Hepatocyte (in vitro differentiated cells): ENCODE data around the gene CLCN4. TPM values are rescaled to one million over a fixed set of nuclear protein-coding genes. Genes with fewer than 3 reads are reported as not detected.

Source experiments
- DNase-seq: peaks from one replicate; pipeline ENCODE4 v3.0.0-alpha.2; 2016; ENCODE audit warnings: low spot score
- H2AFZ ChIP-seq: fragments of 200-600 bp; sonication (generic); 2 replicates; pipeline ENCODE4 v1.6.0; 2016; ENCODE audit warnings: antibody characterized with exemption, mild to moderate bottlenecking
- H3K27ac ChIP-seq: fragments of 200-600 bp; sonication (generic); 2 replicates; pipeline ENCODE4 v1.5.1; 2016; ENCODE audit warnings: mild to moderate bottlenecking
- H3K27me3 ChIP-seq: fragments of 200-600 bp; sonication (generic); 2 replicates; pipeline ENCODE4 v1.6.1; 2016
- H3K36me3 ChIP-seq: fragments of 200-600 bp; sonication (generic); replicated peaks from 2 replicates; pipeline ENCODE4 v1.5.1; 2016; ENCODE audit warnings: low read depth; ENCODE audit not compliant: insufficient read depth
- H3K4me1 ChIP-seq: fragments of 200-600 bp; sonication (generic); 2 replicates; pipeline ENCODE4 v1.5.1; 2016; ENCODE audit warnings: mild to moderate bottlenecking, moderate library complexity; ENCODE audit not compliant: insufficient read depth
- H3K4me2 ChIP-seq: fragments of 200-600 bp; sonication (generic); 2 replicates; pipeline ENCODE4 v1.6.0; 2016
- H3K4me3 ChIP-seq: fragments of 200-600 bp; sonication (generic); 2 replicates; pipeline ENCODE4 v1.5.1; 2016; ENCODE audit warnings: mild to moderate bottlenecking
- H3K79me2 ChIP-seq: fragments of 200-600 bp; sonication (generic); 2 replicates; pipeline ENCODE4 v1.6.0; 2017; ENCODE audit warnings: mild to moderate bottlenecking
- H3K9me2 ChIP-seq: fragments of 200-600 bp; sonication (generic); replicated peaks from 2 replicates; pipeline ENCODE4 v1.6.0; 2017; ENCODE audit warnings: mild to moderate bottlenecking; ENCODE audit not compliant: insufficient read depth
- H3K9me3 ChIP-seq: fragments of 200-600 bp; sonication (generic); 2 replicates; pipeline ENCODE4 v1.5.1; 2016; ENCODE audit warnings: low read depth, mild to moderate bottlenecking
- H4K20me1 ChIP-seq: fragments of 200-600 bp; sonication (generic); 2 replicates; pipeline ENCODE4 v1.6.0; 2016; ENCODE audit warnings: mild to moderate bottlenecking; ENCODE audit not compliant: insufficient read depth, poor library complexity, severe bottlenecking
- EZH2 ChIP-seq: fragments of 200-600 bp; sonication (generic); IDR thresholded peaks from 2 replicates; pipeline ENCODE4 v1.6.1; 2016; ENCODE audit warnings: antibody characterized with exemption, mild to moderate bottlenecking, borderline replicate concordance
- EZH2phosphoT487 ChIP-seq: fragments of 200-600 bp; sonication (generic); IDR thresholded peaks from one replicate; pipeline ENCODE4 v1.6.1; 2018; ENCODE audit warnings: antibody characterized with exemption, mild to moderate bottlenecking, low read depth, moderate library complexity; ENCODE audit not compliant: unreplicated experiment, severe bottlenecking
- WGBS: methylation state at CpG from one replicate; pipeline ENCODE4 v1.1.6; 2016; ENCODE audit warnings: low lambda C conversion rate; ENCODE audit errors: missing lambda C conversion rate; 5-methylcytosine and 5-hydroxymethylcytosine counted together
- polyA plus RNA-seq: library from polyadenylated mRNA; unstranded; fragments of >200 nt; fragmentation: Nextera tagmentation; extraction: Ambion mirVana; gene quantifications from 2 replicates; pipeline ENCODE4 v1.2.1, GENCODE V29; 2016
- total RNA-seq: library from RNA; depleted of rRNA; stranded (reverse); fragments of >200 nt; gene quantifications from 2 replicates; pipeline ENCODE4 v1.2.3, GENCODE V29; 2014
- TF ChIP-seq, protein P1 (sequence below): fragments of 200-600 bp; sonication (generic); IDR thresholded peaks from 2 replicates; pipeline ENCODE4 v1.5.1; 2016; ENCODE audit warnings: antibody characterized with exemption, mild to moderate bottlenecking; ENCODE audit not compliant: poor library complexity

The CLCN4 gene
- total and polyA plus RNA-seq, 2 experiments from 2014 or later = 2.2 to 3.8 TPM

DNA sequence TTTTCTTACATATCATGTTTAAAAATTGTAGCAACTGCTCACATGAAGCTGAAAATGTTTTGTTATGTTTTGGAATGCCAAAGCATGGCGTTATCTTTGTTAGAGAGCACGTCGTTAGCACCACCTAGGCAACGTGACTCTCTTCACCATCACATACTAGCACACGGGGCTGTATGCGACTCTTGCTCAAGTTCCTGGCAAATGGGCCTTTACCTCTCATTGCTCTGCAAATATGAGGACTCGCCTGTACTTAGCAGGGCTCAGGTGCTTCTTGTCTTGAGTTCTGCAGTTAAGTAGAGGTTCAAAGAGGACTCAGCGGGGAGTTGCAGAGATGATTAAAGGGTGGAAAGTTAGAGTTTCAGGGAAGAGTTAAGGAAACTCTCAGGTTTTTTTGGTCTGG lies 59.4 kb downstream of the CLCN4 start:
- Histone ChIP-seq H2AFZ (no peak overlapping the region), H3K27ac (no peak overlapping the region), H3K27me3 (no peaks in the 10 kb centered on the region), H3K79me2 (no peaks in the 10 kb centered on the region), H3K36me3 (no peaks in the 10 kb centered on the region), H4K20me1 (no peaks in the 10 kb centered on the region), H3K9me2 (no peaks in the 10 kb centered on the region), H3K9me3 (no peaks in the 10 kb centered on the region), H3K4me1 (no peaks in the 10 kb centered on the region), H3K4me2 (no peak overlapping the region), H3K4me3 (no peak overlapping the region)
- TF ChIP-seq EZH2 = no peak
- TF ChIP-seq, protein P1, sequence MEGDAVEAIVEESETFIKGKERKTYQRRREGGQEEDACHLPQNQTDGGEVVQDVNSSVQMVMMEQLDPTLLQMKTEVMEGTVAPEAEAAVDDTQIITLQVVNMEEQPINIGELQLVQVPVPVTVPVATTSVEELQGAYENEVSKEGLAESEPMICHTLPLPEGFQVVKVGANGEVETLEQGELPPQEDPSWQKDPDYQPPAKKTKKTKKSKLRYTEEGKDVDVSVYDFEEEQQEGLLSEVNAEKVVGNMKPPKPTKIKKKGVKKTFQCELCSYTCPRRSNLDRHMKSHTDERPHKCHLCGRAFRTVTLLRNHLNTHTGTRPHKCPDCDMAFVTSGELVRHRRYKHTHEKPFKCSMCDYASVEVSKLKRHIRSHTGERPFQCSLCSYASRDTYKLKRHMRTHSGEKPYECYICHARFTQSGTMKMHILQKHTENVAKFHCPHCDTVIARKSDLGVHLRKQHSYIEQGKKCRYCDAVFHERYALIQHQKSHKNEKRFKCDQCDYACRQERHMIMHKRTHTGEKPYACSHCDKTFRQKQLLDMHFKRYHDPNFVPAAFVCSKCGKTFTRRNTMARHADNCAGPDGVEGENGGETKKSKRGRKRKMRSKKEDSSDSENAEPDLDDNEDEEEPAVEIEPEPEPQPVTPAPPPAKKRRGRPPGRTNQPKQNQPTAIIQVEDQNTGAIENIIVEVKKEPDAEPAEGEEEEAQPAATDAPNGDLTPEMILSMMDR = no peak
- 73% methylated on average over 8 of the region's 8 CpGs for WGBS
- DNase-seq = no peak

DNA sequence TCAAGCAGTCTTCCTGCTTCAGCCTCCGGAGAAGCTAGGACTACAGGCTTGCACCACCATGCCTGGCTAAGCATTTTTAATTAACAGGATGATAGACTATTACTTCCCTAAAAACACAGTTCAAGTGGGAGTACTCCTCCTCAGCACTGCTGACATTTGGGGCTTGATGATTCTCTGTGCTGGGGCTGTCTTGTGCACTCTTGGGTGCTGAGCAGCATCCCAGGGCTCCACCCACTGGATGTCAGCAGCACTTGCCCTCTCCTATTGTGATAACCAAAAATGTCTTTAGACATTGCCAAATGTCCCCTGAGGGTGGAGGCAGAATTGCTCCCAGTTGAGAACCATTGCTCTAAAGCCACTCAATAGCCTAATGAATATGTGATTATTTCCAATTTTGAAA lies 60.4 kb downstream of the CLCN4 start:
- TF ChIP-seq EZH2 (no peak), EZH2phosphoT487 (no peak)
- TF ChIP-seq, protein P1 = no peak
- Histone ChIP-seq H3K9me2 (no peaks in the 10 kb centered on the region), H3K27ac (no peak overlapping the region), H3K4me3 (no peak overlapping the region), H3K4me1 (no peaks in the 10 kb centered on the region), H3K36me3 (no peaks in the 10 kb centered on the region), H3K4me2 (no peak overlapping the region), H3K9me3 (no peaks in the 10 kb centered on the region), H2AFZ (no peak overlapping the region), H4K20me1 (no peaks in the 10 kb centered on the region), H3K79me2 (no peaks in the 10 kb centered on the region), H3K27me3 (no peaks in the 10 kb centered on the region)
- WGBS = 92% methylated on average over 1 of the region's 1 CpG
- DNase-seq = no peak

DNA sequence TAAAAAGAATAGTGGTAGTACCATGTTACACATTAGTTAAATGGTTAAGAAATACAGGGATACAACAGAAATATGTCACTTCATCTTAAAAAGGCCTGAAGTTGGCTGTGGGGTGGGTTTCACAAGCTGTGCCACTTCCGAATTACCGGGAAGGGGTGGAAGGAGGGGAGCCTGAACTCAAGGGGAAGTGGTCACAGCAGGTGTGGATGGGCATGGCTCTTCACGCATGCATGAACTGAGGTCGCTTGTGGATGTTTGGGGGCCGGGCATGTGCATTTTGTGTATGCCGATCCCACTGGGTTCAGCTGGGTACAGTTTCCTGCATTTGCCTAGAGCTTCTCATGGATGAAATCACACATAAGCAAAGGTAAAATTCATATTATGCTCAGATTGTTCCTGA lies 64.9 kb downstream of the CLCN4 start:
- no peak for DNase-seq
- Histone ChIP-seq H3K9me2 (no peaks in the 10 kb centered on the region), H3K4me1 (no peaks in the 10 kb centered on the region), H3K36me3 (no peaks in the 10 kb centered on the region), H3K4me3 (no peak overlapping the region), H3K9me3 (no peaks in the 10 kb centered on the region), H2AFZ (no peak overlapping the region), H3K27me3 (no peaks in the 10 kb centered on the region), H3K27ac (no peak overlapping the region), H3K79me2 (no peaks in the 10 kb centered on the region), H4K20me1 (no peaks in the 10 kb centered on the region), H3K4me2 (no peak overlapping the region)
- no peak for TF ChIP-seq EZH2
- TF ChIP-seq, protein P1 = no peak
- TF ChIP-seq EZH2phosphoT487 = no peak
- WGBS = 94% methylated on average over 6 of the region's 6 CpGs

DNA sequence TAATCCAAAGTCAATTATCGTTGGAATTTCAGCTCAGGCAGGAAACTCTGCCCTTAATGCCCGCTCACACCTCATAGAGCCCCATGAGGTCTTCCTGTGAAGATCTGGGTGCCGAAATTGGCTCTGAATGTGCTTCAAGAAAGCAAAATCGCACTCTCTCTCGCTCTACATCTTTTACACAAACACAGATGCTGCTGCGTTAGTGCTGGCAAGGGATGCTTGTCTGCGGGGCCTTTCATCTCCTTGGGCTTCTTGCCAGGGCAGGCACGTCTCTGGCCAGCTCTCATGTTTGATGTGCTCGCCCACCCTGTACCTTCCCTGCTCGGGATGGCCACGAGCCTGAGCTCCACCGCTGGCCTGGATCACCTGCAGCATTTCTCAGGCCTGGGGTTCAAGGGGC lies 66.5 kb downstream of the CLCN4 start:
- H3K27ac ChIP-seq = no peak overlapping the region
- H4K20me1 ChIP-seq = no peaks in the 10 kb centered on the region
- H3K4me1 ChIP-seq = no peaks in the 10 kb centered on the region
- H3K27me3 ChIP-seq = no peaks in the 10 kb centered on the region
- no peak overlapping the region for H3K4me2 ChIP-seq
- H3K9me2 ChIP-seq = no peaks in the 10 kb centered on the region
- H3K36me3 ChIP-seq = no peaks in the 10 kb centered on the region
- WGBS = 70% methylated on average over 12 of the region's 12 CpGs
- no peak overlapping the region for H3K4me3 ChIP-seq
- H2AFZ ChIP-seq = no peak overlapping the region
- no peaks in the 10 kb centered on the region for H3K79me2 ChIP-seq
- H3K9me3 ChIP-seq = no peaks in the 10 kb centered on the region
- TF ChIP-seq EZH2phosphoT487 = no peak
- TF ChIP-seq, protein P1 = no peak
- no peak for TF ChIP-seq EZH2
- DNase-seq = no peak
